Muscle of arm (tissue), 12 donors: ENCODE results near the gene ATG10. TPM values are rescaled to one million over a fixed set of nuclear protein-coding genes. Genes with fewer than 3 reads are reported as not detected.
A peak's percentile ranks its signal among the peaks of the same experiment; 100 is the strongest.

Experiments
- DNase-seq: peaks from one replicate; pipeline ENCODE4 v3.0.0-alpha.2; 2013
- polyA plus RNA-seq, 12 donors: library from polyadenylated mRNA; unstranded; fragments of 120-200 nt; gene quantifications; one replicate each; pipeline ENCODE4 v1.2.1, GENCODE V29; 2013; ENCODE audit not compliant: insufficient read length in 12 of 12

The ATG10 gene
- polyA plus RNA-seq, 12 donors: 6.8 to 12.0 (median 9.6) TPM; not detected in 2

- DNase-seq: no peak
Measured at GRCh38 chr5:82163452-82164175, 191.8 kb downstream of the ATG10 start.

- peak; percentile 69 for DNase-seq
Measured at GRCh38 chr5:82164176-82164976, 192.6 kb downstream of the ATG10 start.

- peak; percentile 61 for DNase-seq
Measured at GRCh38 chr5:82164977-82165713, 193.3 kb downstream of the ATG10 start.

GRCh38 chr5:82165740-82166530, 194.1 kb downstream of the ATG10 start:
- DNase-seq: peak; percentile 86

GRCh38 chr5:82167372-82167935, 195.6 kb downstream of the ATG10 start:
- no peak for DNase-seq

DNA sequence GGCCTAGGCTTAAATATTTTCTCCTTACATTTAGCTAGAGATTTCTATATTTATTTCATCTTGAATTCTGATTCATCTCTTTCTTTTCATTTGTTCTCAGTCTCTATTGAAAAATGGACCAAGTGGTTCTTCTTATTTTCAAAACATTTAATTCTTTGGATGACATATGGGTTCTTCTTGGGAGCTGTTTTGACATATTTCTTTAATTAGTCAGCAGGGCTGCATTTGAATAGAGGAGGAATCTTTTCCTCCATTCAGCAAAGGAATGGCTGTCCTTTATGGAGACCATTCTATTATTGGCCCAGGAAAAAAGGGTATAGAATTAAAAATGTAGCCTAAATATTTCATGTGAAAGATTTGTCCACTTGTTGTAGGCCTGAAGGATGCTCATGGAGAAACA, 196.5 kb downstream of the ATG10 start:
- no peak for DNase-seq

DNA sequence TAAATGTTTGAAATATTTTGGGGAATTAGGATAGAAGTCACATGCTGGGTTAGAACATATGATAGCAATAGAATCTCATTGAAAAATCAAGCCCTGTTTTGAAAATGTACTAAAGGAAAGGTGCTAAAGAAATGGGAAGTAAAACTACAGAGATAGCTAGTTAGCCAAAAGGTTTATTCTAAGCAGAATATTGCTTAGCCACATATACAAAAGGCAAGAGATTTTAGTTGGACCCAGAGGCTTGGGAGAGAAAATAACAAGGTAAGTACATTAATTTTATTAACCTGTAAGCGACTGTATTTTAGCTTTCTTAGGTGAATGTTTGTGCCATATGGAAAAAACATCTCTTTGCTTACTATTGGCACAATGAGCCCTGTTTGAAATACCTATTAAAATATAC, 198.1 kb downstream of the ATG10 start:
- no peak for DNase-seq

DNA sequence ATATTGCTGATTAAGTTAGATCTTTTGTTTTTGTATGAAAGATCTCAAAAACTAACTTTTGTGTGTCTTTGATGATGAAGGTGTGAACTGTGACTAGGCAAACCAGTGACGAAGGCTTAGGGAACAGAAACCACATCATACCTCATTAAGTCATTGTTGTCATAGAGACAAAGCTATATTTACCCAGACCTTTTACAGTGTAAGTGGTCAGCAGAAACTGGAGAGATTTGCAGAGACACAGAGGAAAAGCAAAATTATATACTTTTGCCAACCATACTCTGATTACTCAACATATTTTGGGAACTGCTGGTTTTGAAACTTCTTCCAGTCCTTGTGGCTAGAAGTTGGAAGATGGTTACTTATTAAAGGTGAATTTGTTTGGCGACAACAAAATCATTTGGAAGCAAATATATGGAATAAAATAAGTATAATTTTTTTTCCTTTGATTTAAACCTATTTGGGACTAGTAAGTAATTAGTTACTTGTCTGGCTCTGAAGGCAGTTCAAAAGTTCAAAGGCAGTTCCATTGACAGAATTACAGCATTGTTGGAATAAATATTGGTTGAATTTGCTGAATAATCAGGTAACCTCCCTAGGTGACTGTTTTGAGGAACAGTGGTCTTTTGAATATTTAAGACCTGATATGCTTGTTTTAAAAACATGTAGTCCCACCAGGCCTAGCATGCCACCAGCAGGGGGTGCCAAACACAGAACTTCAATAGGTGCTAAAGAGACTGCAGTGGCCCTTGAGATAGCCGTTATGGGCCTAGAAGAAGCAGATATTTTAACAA, 202.5 kb downstream of the ATG10 start:
- DNase-seq: peak; percentile 56

GRCh38 chr5:82174919-82175219, 203.0 kb downstream of the ATG10 start:
- no peak for DNase-seq

DNA sequence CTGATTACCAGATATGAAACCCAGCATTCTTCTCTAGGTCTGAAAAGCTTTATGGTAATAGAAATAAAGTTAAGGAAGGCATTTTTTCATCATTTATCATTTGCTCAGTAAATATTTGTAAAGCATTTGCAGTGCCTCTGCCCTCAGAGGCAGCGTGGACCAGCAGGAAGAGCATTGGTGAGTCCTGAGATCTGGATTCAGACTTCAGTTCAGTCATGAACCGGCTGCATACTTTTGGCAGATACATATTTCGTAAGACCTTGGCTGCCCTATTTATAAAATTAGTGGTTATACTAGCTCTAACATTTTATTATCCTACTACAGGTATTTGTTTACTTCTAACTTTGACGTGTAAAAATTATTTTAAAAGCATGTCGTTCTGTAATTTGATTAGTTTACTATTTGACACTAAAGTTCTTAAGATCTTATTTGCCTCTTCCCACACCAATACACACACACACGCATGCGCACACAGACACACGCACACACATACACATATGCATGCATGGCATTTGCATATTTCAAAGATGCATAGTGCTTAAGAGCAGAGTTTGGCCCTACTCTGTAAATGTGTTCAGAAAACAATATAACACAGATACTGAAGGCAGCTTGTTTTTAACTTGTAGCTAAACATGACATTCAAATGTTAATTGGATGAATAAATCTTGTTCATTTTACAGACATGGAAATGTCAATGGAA, 204.4 kb downstream of the ATG10 start:
- no peak for DNase-seq

- DNase-seq: no peak
Measured at GRCh38 chr5:82178378-82178777, 206.6 kb downstream of the ATG10 start.

GRCh38 chr5:82182662-82183061, 210.8 kb downstream of the ATG10 start:
- DNase-seq: no peak

- DNase-seq: no peak
Measured at GRCh38 chr5:82183828-82184227, 212.0 kb downstream of the ATG10 start.

DNA sequence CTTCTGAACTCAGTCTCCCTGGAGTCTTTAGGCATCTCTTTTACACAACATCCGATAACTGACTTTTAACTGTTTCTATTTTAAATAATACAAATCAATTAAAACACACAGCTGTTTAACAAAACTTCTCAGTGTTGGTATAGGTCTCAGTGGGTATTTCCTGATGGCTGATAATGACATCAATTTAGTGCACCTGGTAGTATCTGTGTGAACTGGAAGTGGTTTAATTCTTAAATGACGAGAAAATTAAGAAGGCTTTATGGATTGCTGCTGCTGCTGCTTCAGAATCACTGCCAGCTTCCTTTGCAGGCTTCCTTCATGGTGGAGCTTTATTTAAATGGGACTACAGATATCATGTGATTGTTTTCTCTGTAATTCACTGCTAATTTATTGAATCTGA, 214.0 kb downstream of the ATG10 start:
- DNase-seq: no peak

- no peak for DNase-seq
Measured at GRCh38 chr5:82197550-82197949, 225.7 kb downstream of the ATG10 start.

DNA sequence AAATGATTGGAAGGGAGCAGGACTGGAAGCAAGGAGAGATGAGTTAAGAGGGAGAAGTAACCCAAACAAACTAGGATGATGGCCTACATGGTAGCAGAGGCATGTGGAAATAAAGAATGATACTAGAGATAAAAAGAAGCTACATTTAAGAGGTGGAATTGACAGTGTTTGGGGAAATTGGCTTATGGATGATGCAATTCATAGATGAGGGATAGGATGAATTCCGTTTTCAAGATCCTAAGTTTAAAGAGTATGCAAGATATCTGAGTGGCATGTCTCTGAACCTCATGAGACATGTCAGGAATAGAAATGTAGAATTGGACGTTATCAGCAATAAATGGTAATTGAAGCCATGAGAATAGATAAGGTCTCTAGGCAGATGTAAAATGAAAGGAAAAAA, 232.7 kb downstream of the ATG10 start:
- DNase-seq: no peak

GRCh38 chr5:82205005-82205404, 233.2 kb downstream of the ATG10 start:
- no peak for DNase-seq

GRCh38 chr5:82208371-82208770, 236.5 kb downstream of the ATG10 start:
- no peak for DNase-seq

- DNase-seq: no peak
Measured at GRCh38 chr5:82211855-82212572, 240.2 kb downstream of the ATG10 start.
